ENCODE data around the gene COL26A1.

Gene COL26A1

DNA sequence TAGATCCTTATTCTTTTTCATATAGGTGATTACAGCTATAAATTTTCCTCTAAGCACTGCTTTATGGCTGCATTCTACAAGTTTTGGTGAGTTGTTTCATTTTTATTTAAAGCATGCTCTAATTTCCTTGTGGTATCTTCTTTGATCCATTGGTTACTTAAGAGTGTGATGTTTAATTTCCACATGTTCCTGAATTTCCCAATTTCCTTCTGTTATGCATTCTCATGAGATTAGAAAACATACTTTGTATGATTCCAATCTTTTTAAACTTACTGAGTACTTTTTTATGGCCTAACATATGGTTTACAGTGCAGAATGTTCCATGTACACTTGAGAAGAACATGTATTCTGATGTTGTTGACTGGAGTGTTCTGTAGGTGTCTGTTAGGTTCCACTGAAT, 213.0 kb downstream of the COL26A1 start:
- no peak for DNase-seq (ENCODE audit: low read depth)

DNA sequence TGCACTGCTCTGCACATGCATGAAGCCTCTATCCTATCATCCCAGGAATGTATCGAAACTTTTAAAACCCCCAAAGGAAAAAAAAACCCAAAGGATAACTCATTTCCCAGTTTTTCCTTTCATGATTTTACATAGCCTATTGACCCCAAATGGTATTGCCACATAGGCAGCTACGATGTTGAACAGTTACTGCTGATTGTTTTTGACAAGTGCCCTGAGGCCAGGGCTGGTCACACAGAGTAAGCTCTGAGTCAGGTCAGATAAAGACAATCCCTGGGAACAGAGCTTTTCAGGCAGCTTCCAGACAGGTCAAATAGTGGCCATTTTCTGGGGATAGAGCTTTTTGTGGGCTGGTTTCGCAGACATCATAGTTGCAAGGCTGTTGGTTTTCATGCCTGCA, 214.3 kb downstream of the COL26A1 start:
- no peak for DNase-seq (ENCODE audit: low read depth)

DNA sequence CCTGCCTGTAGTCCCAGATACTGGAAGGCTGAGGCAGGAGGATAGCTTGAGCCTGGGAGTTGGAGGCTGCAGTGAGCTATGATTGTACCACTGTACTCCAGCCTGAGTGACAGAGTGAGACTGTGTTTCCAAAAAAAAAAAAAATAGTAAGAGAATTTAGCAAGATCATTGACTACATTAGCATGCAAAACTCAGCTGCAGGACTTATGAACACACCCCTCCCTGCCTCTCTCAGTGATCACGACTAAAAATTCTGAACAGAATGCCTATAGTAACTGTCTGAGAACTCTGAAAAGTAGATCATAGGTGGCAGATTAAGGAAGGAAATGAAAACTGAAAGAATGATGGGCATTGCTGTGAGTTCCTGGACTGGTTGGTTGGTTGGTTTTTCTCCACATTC, 215.9 kb downstream of the COL26A1 start:
- no peak for DNase-seq (ENCODE audit: low read depth)

DNA sequence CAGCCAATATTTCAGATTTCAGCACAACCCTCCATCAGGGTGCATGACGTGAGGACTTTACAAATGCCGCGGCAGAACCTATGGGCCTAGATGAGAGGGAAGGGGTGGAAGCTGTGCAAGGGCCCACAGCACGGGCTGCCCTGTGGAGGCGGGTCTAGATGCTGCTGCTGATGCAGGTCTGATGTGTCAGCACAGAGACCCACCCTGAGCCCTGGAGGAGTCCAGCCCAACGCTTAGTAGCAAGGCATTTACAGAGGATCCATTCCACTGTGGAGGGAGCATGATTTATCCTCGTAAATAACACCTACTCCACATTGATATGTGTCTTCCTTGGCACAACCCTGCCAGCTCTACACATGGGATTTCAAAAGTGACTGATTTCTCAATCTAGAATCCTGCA, 217.9 kb downstream of the COL26A1 start:
- no peak for DNase-seq (ENCODE audit: low read depth)

DNA sequence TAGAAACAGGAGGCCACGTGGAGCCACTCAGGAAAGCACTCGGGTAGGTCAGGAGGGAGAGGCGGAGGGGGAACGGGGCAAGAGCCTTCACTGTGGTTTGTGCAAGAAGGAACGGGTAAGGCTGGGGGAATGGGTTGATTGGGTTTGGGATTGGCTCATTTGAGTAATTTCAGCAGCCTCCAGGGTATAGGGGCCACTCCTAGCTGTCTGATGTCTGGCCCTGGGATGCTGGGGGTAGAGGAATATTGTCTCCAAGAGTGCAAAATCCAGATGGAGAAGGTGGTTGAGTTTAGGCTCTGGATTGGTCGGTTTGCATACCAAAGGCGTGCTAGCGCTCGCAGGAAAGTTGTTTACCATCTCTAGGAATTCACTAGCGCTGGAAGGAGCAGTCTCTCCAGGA, 219.2 kb downstream of the COL26A1 start:
- DNase-seq (ENCODE audit: low read depth) = no peak

DNA sequence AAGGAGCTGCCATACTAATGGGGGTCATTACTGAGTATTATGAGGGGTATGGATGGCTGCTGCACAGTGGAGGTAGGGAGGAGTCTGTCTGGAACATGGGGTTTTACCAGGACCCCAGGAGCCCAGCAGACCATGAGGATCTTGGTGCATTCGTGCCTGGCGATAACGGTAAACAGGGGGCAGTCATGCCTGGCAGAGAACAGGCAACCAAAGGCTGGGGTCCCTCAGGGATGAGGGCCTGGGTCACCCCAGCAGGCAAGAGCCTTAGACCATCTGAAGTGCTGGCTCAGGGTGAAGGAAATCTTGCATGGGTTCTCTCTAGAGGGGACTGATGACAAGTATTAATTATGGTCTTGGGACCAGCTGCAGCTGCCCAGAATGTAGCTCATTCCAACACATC, 220.3 kb downstream of the COL26A1 start:
- DNase-seq (ENCODE audit: low read depth) = no peak

DNA sequence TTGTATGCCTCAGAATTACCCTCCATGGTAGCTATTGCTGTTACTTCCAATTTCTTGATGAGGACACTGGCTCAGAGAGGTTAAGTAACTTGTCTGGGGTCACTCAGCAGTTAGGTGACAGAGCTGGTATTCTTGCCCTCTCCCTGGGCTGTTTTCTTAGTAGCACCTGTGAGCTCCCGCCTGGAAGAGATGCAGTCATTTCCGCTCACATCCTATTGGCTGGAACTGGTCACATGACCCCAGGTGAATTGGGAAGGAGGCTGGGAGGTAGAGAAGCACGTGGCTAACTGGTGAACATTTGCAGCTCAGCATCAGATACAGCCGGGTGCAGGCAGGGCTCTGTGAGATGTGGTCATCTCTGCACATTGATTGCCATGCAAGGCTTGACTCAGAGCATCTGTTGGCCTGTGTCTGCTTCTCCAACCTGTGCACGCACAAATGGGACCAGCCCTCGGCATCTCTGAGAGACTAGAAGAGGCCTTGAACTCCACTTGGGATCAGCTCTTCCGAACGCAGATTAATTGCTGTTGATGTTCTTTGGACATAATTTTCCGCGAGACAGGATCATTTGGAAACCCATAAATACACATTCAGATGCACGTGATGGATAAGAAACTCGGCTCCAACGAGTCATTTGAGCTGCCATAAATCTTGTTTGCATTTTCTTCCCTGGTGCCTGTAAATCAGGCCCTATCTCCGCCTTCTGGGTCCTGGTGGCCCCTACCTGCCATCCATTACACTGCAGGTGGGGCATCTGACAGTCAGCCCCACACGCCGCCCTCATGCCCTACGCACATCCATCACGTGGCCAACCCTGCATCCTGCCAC, 223.6 kb downstream of the COL26A1 start:
- no peak for DNase-seq (ENCODE audit: low read depth)

DNA sequence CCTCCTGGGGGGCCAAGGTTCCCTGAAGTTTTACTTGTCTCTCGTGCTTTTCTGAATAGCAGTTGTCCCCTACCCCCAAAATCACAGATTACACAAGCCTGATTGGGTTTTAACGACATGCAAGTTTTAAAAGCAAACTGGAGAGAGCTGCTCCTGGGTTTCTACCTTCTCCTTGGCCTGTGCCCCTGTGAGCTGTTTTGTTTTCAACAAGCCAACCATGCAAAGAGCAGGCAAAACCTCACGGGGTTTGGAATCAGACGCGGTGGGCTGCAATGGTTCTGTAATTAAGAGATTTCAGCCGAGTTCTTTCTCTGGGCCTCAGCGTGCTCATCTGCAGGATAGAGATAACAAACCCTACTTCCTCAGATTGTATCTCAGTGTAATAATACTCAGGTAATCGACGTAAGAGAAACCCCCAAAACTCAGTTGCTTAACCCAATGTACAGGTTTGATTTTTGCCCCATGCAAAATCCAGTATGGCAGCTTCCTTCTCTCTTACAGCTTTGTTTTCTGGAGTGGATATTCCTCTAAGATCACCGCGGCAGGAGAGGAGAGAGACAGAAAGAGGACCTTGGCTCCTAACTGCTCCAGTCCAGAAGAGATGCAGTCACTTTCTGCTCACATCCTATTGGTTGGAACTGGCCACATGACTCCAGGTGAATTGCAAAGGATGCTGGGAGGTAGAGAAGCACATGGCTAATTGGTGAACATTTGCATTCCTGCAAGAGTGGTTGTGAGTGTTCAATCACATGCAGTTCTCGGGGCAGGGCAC, 224.4 kb downstream of the COL26A1 start:
- DNase-seq (ENCODE audit: low read depth) = no peak

DNA sequence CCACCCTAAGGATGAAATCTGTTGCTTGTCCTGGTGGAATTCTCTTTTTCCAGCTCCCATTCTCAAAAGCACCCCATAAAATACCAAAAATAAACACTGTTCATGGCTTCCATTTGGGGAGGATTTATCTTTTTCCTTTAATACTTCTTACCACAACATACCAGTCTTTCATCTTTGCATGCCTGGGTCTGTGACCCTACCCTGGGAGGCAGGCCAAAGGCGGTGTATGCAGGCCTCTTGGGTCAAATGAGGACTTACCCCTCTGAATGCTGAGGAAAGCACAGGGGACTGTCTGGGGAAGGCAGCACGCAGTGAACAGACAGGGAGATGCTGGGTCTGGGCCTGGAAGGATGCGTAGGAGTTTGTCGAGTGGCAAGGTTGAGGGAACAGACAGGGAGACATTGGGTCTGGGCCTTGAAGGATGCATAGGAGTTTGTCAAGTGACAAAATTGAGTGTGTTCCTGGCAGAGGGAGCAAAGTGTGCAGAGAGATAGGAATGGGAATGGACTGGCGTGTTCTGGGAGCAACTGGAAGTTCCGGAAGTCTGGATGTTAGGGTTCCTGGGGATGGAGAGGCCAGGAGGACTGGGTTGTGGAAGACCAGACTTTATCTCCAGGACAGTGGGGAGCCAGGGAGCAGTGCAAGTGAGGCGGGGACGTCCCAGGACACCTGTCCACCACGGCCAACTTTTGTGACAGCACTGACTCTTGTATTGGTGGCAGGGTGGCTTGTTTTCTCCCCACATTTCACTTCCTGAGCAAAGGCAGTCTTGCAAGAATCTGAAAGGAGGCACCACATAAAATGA, 225.7 kb downstream of the COL26A1 start:
- DNase-seq (ENCODE audit: low read depth) = no peak

DNA sequence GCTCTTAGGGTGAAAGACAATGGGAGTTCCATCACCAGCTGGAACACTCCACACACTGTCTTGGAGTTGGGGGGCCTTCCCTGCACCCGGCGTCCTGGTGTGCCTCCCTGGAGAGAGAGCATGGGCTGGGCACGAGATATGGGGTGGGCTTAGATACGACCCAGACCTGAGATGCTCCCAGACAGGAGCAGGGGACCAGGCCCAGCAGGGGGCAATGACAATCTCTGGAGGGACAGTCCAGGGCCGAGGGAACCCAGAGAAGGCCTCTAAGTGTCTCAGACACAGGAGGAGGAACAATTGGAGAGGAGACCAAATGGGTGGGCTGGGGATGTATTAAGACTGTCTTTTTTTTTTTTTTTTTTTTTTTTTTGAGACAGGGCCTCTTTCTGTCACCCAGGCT, 226.4 kb downstream of the COL26A1 start:
- DNase-seq (ENCODE audit: low read depth) = no peak

DNA sequence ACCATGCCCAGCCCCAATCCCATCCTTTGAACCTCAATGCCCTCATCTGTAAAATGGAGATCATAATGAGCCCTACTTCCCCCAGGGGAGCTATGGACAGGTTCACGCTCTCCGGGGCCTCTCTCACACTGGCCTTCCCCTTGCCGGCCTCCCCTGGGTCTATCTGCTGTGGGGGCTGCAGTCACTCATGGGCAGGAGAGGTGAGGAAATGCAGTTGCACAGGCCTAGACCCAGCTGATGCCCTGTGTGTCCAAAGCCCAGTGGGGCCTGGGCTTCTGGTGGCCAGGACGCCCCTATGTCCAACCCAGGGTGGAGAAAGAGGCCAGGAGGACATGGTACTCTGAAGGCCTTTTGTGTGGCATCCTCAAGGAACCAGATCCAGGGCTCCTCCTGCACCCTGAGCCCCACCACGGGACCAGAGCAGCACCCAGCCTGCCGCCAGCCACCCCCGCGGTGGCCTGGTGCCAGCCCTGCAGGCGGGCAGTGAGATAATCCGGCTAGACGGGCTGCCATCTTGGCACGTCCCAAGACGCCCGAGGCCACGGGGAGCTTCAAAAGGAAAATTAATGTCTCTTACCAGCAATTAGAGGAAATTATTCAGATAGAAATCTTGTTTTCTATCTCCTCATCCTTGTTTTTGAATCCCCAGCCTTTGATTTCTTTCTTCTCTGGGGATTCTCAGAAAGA, 227.4 kb downstream of the COL26A1 start:
- DNase-seq (ENCODE audit: low read depth) = no peak

DNA sequence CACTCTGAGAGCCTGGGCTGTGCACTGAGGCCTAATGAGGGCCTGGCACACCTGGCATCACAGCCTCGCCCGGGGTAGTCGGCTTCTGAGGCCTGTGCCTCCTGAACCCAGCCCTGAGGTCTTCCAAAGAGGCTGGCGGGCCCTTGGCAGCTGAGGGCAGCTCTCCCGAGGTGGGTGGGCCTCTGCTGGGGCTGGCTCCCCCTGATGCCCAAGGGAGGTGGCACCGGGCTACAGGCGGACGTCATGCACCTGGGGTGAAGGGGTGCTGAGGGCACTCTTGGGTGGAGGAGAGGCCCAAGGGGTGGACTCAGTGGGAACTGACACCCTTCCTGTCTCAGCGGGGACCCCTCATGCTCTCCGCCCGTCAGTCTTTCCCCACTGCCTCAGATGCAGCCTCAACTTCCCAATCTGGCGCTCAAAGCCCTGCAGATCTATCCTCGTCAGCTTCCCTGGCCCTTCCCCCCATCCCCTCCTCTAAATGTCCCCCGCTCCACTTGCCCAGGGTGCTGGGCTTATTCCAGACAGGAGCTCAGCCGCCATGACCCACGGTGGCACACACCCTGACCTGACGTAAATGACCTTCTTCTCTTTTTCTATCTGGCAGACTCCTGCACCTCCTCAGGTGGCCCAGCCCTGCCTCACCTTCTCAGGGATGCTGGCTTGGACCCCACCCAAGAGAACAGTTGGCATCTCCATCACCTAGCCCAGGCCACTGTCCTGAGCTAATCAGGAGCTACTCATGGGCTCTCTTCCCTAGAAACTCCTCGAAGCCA, 228.2 kb downstream of the COL26A1 start:
- no peak for DNase-seq (ENCODE audit: low read depth)

DNA sequence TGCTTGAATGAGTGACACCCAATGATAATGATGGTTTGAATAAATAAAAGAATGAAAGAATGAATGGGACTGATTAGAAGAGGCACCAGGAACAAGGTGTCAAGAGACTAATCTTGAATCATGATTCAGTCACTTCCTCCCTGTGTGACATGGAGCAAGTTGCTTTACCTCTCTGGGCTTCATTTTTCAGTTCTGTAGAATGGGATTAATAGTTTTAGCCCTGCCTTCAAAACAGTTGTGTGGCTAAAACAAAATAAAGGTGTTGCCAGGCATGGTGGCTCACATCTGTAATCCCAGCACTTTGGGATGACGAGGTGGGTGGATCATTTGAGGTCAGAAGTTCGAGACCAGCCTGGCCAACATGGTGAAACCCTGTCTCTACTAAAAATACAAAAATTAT, 228.8 kb downstream of the COL26A1 start:
- DNase-seq (ENCODE audit: low read depth) = no peak

DNA sequence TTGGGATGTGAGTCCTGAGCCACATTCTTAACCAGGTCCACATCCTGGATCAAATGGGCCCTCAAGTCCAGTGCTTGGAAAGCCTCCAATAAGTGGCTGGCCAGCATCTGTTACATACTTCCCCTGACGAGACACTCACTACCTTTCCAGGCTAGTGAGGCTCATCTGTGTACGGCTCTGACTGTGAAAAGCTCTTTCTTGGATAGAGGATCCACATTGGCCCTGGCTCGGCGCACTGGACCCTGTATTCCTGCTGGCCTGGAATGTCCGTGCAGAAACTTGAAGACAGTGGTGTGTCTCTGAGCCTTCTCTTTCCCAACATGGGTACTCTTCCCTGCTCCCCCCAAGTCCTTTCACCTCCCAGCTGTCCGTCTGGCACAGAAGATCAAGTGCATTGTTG, 230.9 kb downstream of the COL26A1 start:
- DNase-seq (ENCODE audit: low read depth) = no peak

DNA sequence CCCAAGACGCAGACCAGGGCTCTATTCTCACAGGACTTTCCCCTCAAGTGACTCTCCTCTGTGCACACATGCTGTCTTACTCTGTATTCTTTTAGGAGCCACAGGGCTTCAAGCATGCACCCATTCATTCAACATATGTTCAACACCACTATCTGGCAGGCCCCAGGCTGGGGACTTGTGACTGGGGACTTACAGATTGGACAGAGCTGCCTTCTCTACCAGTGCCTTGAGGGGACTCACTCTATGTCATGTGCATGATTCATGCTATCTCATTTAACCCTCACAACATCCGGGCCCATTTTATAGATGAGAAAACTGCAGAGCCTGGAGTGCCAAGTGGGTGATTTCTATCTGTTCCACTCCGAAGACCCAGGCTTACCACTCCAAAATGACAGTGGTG, 232.1 kb downstream of the COL26A1 start:
- no peak for DNase-seq (ENCODE audit: low read depth)

DNA sequence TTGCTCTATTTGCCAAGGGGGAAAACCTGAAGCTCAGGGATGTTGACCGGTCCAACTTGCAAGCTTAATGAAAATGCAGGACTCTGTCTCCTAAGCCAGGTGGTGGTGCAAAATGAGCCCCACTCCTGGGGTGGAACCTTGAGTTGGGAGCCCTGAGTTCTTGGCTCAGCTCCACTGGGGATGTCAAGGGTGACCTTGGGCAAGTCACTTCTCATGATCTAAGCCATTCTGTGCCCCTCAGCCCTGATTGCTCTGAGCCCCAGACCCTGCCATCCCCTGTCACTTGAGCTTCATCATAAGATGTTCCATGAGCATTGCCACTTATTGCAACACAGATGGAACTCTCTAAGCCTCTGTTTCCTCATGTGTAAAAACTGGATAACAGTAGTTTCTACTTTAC, 232.6 kb downstream of the COL26A1 start:
- DNase-seq (ENCODE audit: low read depth) = no peak

DNA sequence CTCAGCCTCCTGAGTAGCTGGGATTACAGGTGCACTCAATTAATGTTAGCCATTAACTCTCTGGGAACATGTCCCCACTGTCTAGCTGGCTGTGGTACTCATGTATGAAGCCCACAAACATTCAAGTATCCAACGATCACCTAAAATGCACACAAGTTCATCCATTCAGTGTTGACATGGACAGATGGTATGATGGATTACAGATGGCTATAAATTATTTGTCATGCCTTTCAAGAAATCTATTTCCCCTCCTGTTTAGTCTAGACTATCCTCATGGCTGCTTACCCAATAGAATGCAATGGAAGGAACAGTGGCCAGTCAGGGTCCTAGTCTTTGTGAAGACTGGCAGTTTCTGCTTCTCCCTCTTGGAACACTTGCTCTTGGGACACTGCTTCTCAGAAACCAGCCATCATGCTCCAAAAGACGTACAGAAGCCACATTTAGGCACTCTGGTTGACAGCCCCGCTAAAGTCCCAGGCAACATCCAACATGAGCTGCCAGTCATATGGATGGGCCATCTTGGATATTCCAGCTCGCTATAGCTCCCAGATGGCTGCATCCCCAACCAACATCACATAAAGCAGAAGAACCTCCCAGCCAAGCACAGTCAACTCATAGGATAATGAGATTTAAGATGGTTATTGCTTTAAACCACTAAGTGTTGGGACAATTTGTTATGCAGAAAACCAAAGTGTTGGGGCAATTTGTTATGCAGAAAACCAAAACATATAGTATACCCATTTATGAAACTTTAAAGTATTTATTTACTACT, 233.3 kb downstream of the COL26A1 start:
- no peak for DNase-seq (ENCODE audit: low read depth)

DNA sequence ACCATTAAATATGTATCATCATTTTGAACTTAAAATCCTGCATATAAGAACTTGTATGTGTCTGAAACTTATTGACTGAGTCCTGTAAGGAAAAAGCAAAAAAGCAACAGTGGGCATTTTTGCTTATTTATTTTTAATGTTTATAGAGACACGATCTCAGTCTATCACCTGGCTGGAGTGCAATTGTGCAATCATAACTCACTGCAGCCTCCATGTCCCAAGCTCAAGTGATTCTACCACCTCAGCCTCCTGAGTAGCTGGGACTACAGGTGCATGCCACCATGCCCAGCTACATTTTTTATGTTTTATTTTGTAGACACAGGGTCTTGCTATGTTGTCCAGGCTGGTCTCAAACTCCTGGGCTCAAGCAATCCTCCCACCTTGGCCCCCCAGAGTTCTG, 234.2 kb downstream of the COL26A1 start:
- DNase-seq (ENCODE audit: low read depth) = no peak

DNA sequence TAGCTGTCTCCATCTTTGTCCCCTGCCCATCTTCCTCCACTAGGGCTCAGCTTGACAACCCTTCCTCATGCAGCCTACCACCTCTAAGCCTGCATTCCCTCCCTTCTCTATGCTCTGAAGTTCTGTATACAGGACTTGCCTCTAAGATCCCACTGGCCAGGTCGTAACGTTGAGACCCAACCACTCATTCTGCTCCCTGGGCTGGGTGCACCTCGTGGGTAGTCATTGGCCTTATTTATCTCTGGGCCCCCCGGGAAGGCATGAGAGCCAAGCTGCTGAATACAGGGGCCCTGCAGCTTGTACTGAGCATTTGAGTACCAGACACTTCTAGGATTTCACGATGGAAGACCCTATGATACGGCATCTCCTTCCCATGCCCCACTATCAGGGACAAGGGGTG, 235.3 kb downstream of the COL26A1 start:
- DNase-seq (ENCODE audit: low read depth) = no peak

DNA sequence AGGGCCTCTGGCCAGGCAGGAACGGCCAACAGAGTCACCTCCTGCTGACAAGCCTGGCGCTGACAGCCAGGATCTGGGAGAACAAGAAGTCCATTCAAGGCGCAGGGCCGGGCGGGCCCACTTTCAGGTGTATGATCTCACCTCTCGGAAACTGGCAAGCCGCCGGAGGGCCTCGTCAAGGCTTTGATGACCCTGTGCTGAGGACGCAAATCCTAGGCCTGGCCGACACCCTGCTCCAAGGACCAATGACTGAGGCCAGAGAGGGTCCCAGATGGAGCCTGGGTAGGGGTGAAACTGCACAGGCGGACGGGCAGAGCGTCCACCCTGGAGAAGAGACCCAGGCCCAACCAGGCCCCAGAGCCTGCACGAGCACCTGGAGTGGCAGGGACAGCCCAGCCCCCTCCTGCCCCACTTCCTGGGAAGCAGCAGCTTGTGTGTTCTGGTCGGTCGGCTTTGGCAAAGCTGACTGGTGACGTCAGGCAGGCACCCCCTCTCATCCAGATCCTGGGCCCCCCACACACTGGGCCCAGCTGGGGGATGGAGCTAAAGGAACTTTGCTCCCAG, 235.8 kb downstream of the COL26A1 start:
- DNase-seq (ENCODE audit: low read depth) = no peak

All from activated T-helper 1 cell treated with Interleukin-2 at 50 U/mL for 16 hours (primary cell).